ENCODE measurements around the gene MBTPS1.

The MBTPS1 gene

GRCh38 chr16:84040823-84041820, 75.6 kb downstream of the MBTPS1 start:
- H3K9me2 ChIP-seq (replicated peaks; ENCODE audit: low read depth, low read length): no peaks in the 10 kb centered on the region
- no peak overlapping the region for H3K4me3 ChIP-seq (ENCODE audit: low read length, poor library complexity, severe bottlenecking)
- H3K4me1 ChIP-seq (ENCODE audit: insufficient read depth, low read length, poor library complexity, severe bottlenecking): peaks cover 16% of the 10 kb centered on the region
- no peaks in the 10 kb centered on the region for H4K20me1 ChIP-seq (ENCODE audit: insufficient read depth, low read length, poor library complexity, severe bottlenecking)
- no peaks in the 10 kb centered on the region for H3K27me3 ChIP-seq (ENCODE audit: insufficient read depth, low read length, poor library complexity, severe bottlenecking)
- TF ChIP-seq CTCF (conservative IDR thresholded peaks at IDR 0.05; ENCODE audit: low read length) (no peak), EZH2phosphoT487 (IDR thresholded peaks at IDR 0.05; ENCODE audit: borderline replicate concordance) (no peak)
- no peak overlapping the region for H3K9ac ChIP-seq (ENCODE audit: low read depth, low read length, poor library complexity, severe bottlenecking)
- no peaks in the 10 kb centered on the region for H3K79me2 ChIP-seq (ENCODE audit: insufficient read depth, low read length)
- H3F3A ChIP-seq (ENCODE audit: low read depth): no peaks in the 10 kb centered on the region
- no peaks in the 10 kb centered on the region for H3K36me3 ChIP-seq (ENCODE audit: insufficient read depth, low read length)
- no peaks in the 10 kb centered on the region for H3K9me3 ChIP-seq (ENCODE audit: insufficient read depth, low read depth, low read length)
- H2AFZ ChIP-seq (ENCODE audit: low read length): no peak overlapping the region
- H3K4me2 ChIP-seq (ENCODE audit: low read depth, low read length, poor library complexity, severe bottlenecking): no peak overlapping the region

GRCh38 chr16:84040226-84040822, 76.4 kb downstream of the MBTPS1 start:
- H3K4me2 ChIP-seq (ENCODE audit: low read depth, low read length, poor library complexity, severe bottlenecking): no peak overlapping the region
- H3K9me2 ChIP-seq (replicated peaks; ENCODE audit: low read depth, low read length): no peaks in the 10 kb centered on the region
- no peak overlapping the region for H2AFZ ChIP-seq (ENCODE audit: low read length)
- no peaks in the 10 kb centered on the region for H3K79me2 ChIP-seq (ENCODE audit: insufficient read depth, low read length)
- no peaks in the 10 kb centered on the region for H3K36me3 ChIP-seq (ENCODE audit: insufficient read depth, low read length)
- no peaks in the 10 kb centered on the region for H4K20me1 ChIP-seq (ENCODE audit: insufficient read depth, low read length, poor library complexity, severe bottlenecking)
- no peak for TF ChIP-seq CTCF (conservative IDR thresholded peaks at IDR 0.05; ENCODE audit: low read length)
- TF ChIP-seq EZH2phosphoT487 (IDR thresholded peaks at IDR 0.05; ENCODE audit: borderline replicate concordance): no peak
- no peak overlapping the region for H3K4me3 ChIP-seq (ENCODE audit: low read length, poor library complexity, severe bottlenecking)
- H3F3A ChIP-seq (ENCODE audit: low read depth): no peaks in the 10 kb centered on the region
- H3K9me3 ChIP-seq (ENCODE audit: insufficient read depth, low read depth, low read length): no peaks in the 10 kb centered on the region
- H3K4me1 ChIP-seq (ENCODE audit: insufficient read depth, low read length, poor library complexity, severe bottlenecking): peaks cover 16% of the 10 kb centered on the region
- H3K9ac ChIP-seq (ENCODE audit: low read depth, low read length, poor library complexity, severe bottlenecking): no peak overlapping the region
- no peaks in the 10 kb centered on the region for H3K27me3 ChIP-seq (ENCODE audit: insufficient read depth, low read length, poor library complexity, severe bottlenecking)

GRCh38 chr16:84039696-84040095, 77.0 kb downstream of the MBTPS1 start:
- H3K4me2 ChIP-seq (ENCODE audit: low read depth, low read length, poor library complexity, severe bottlenecking): no peak overlapping the region
- no peak overlapping the region for H3K9ac ChIP-seq (ENCODE audit: low read depth, low read length, poor library complexity, severe bottlenecking)
- no peaks in the 10 kb centered on the region for H3F3A ChIP-seq (ENCODE audit: low read depth)
- no peaks in the 10 kb centered on the region for H3K9me3 ChIP-seq (ENCODE audit: insufficient read depth, low read depth, low read length)
- no peaks in the 10 kb centered on the region for H4K20me1 ChIP-seq (ENCODE audit: insufficient read depth, low read length, poor library complexity, severe bottlenecking)
- H2AFZ ChIP-seq (ENCODE audit: low read length): no peak overlapping the region
- no peaks in the 10 kb centered on the region for H3K36me3 ChIP-seq (ENCODE audit: insufficient read depth, low read length)
- TF ChIP-seq EZH2phosphoT487 (IDR thresholded peaks at IDR 0.05; ENCODE audit: borderline replicate concordance) (no peak), CTCF (conservative IDR thresholded peaks at IDR 0.05; ENCODE audit: low read length) (no peak)
- no peaks in the 10 kb centered on the region for H3K27me3 ChIP-seq (ENCODE audit: insufficient read depth, low read length, poor library complexity, severe bottlenecking)
- no peak overlapping the region for H3K4me3 ChIP-seq (ENCODE audit: low read length, poor library complexity, severe bottlenecking)
- H3K4me1 ChIP-seq (ENCODE audit: insufficient read depth, low read length, poor library complexity, severe bottlenecking): peaks cover 16% of the 10 kb centered on the region
- no peaks in the 10 kb centered on the region for H3K79me2 ChIP-seq (ENCODE audit: insufficient read depth, low read length)
- no peaks in the 10 kb centered on the region for H3K9me2 ChIP-seq (replicated peaks; ENCODE audit: low read depth, low read length)

All from Loucy (cell line).